Activated CD4-positive, alpha-beta T cell treated with anti-CD3 and anti-CD28 coated beads for 36 hours (primary cell): ENCODE results near the gene WDR90. TPM values are rescaled to one million over a fixed set of nuclear protein-coding genes. Genes with fewer than 3 reads are reported as not detected.

ENCODE experiments used
- ATAC-seq: fragments of 200-7000 bp; cut with Tn5 transposase; one replicate; pipeline ENCODE4 v1.10.0; 2021; ENCODE audit warnings: mild to moderate bottlenecking, moderate library complexity
- CTCF ChIA-PET: fragments of 350-600 bp; sonication (Branson Sonifier 250); formaldehyde crosslinking; loops from one replicate; lab custom pipeline; 2021; ENCODE audit warnings: antibody characterized with exemption; lab: Charles Lee
- POLR2A ChIA-PET: fragments of 350-600 bp; sonication (Branson Sonifier 250); formaldehyde crosslinking; loops from one replicate; lab custom pipeline; 2021; ENCODE audit warnings: antibody characterized with exemption, inconsistent platforms; lab: Charles Lee
- DNase-seq: peaks from one replicate; pipeline ENCODE4 v3.0.0-alpha.2; 2020
- H3K27ac Mint-ChIP-seq: one replicate; pipeline ENCODE4 v1.8.0; 2021; ENCODE audit warnings: mixed read lengths
- H3K27me3 Mint-ChIP-seq: one replicate; pipeline ENCODE4 v1.8.0; 2021; ENCODE audit warnings: mixed read lengths
- H3K36me3 Mint-ChIP-seq: one replicate; pipeline ENCODE4 v1.8.0; 2021; ENCODE audit warnings: low read depth, mixed read lengths
- H3K4me1 Mint-ChIP-seq: one replicate; pipeline ENCODE4 v1.8.0; 2021; ENCODE audit warnings: mixed read lengths
- H3K4me3 Mint-ChIP-seq: one replicate; pipeline ENCODE4 v1.8.0; 2021; ENCODE audit warnings: mild to moderate bottlenecking, moderate library complexity, mixed read lengths
- H3K9me3 Mint-ChIP-seq: one replicate; pipeline ENCODE4 v1.8.0; 2021; ENCODE audit warnings: low read depth, mixed read lengths
- intact Hi-C, 2 experiments: fragments of 100-400 bp; cut with DNase I in 1 of 2; cut with micrococcal nuclease in 1 of 2; formaldehyde crosslinking; loops; one replicate each; pipeline versions ENCODE4 v1.14.2 to v1.15.1; 2022 to 2024; cut with DNase I, micrococcal nuclease
- total RNA-seq, 2 experiments: library from RNA; stranded (reverse); gene quantifications; one replicate each; pipeline ENCODE4 v1.2.3, GENCODE V29; 2021

Gene WDR90
- total RNA-seq, 2 experiments from 2014 or later, result 43.6 to 55.9 TPM

- POLR2A ChIA-PET, result no interaction called here
Measured at GRCh38 chr16:673399-673991, 24.3 kb downstream of the WDR90 start.

GRCh38 chr16:674214-674881 lies 25.2 kb downstream of the WDR90 start:
- ChIA-PET POLR2A (no interaction called here), CTCF (no interaction called here)
- peaks cover 8% of the 10 kb centered on the region for H3K4me1 Mint-ChIP-seq
- H3K9me3 Mint-ChIP-seq, result no peaks in the 10 kb centered on the region
- no peak overlapping the region for H3K4me3 Mint-ChIP-seq
- intact Hi-C loops, result no loop called here
- peaks cover 14% of the 10 kb centered on the region for H3K36me3 Mint-ChIP-seq
- H3K27me3 Mint-ChIP-seq, result peaks cover 2% of the 10 kb centered on the region
- ATAC-seq (no peak), DNase-seq (no peak)
- H3K27ac Mint-ChIP-seq, result no peak overlapping the region

More at GRCh38 chr16:673399-673991, 24.3 kb downstream of the WDR90 start:
- intact Hi-C loops, result no loop called here
- CTCF ChIA-PET, result interaction anchor here (0.9 kb wide), 1 partner anchor 26 kb away, joined by 4 read pairs; no protein-coding TSS in a partner anchor
- Mint-ChIP-seq H3K9me3 (no peaks in the 10 kb centered on the region), H3K4me1 (peaks cover 8% of the 10 kb centered on the region), H3K36me3 (peaks cover 18% of the 10 kb centered on the region), H3K4me3 (no peak overlapping the region), H3K27me3 (peaks cover 2% of the 10 kb centered on the region), H3K27ac (no peak overlapping the region)
- DNase-seq (no peak), ATAC-seq (no peak)

- CTCF ChIA-PET, result interaction anchor here (1.2 kb wide), 1 partner anchor 39 kb away, joined by 3 read pairs; the partner anchor contains the start of gene METTL26
- Mint-ChIP-seq H3K4me3 (no peak within 1 kb of the TSS), H3K27me3 (peaks cover 2% of the 10 kb centered on the region), H3K9me3 (no peaks in the 10 kb centered on the region), H3K27ac (no peak within 1 kb of the TSS), H3K36me3 (peaks cover 10% of the 10 kb centered on the region), H3K4me1 (peaks cover 11% of the 10 kb centered on the region)
- intact Hi-C loops, result no loop called here
- DNase-seq (peak; percentile 45), ATAC-seq (no peak)
- POLR2A ChIA-PET, result no interaction called here
Measured at GRCh38 chr16:674968-675883, 26.1 kb downstream of the WDR90 start, which contains the start of gene RHBDL1. Gene RHBDL1 (plus strand): TSS chr16:675671. CDS start chr16:675791, 120 bp downstream.

- DNase-seq (no peak), ATAC-seq (no peak)
- POLR2A ChIA-PET, result no interaction called here
- intact Hi-C loops, result no loop called here
- H3K4me1 Mint-ChIP-seq, result peaks cover 12% of the 10 kb centered on the region
- no peak overlapping the region for H3K4me3 Mint-ChIP-seq
- CTCF ChIA-PET, result interaction anchor here (1.2 kb wide), 1 partner anchor 39 kb away, joined by 3 read pairs; the partner anchor contains the start of gene METTL26
- peaks cover 9% of the 10 kb centered on the region for H3K36me3 Mint-ChIP-seq
- H3K9me3 Mint-ChIP-seq, result no peaks in the 10 kb centered on the region
- H3K27me3 Mint-ChIP-seq, result peaks cover 2% of the 10 kb centered on the region
- no peak overlapping the region for H3K27ac Mint-ChIP-seq
Measured at GRCh38 chr16:675884-676564, 26.9 kb downstream of the WDR90 start.

GRCh38 chr16:676565-676902 lies 27.4 kb downstream of the WDR90 start:
- no peak overlapping the region for H3K4me3 Mint-ChIP-seq
- peaks cover 11% of the 10 kb centered on the region for H3K36me3 Mint-ChIP-seq
- intact Hi-C loops, result no loop called here
- H3K4me1 Mint-ChIP-seq, result peaks cover 17% of the 10 kb centered on the region
- ChIA-PET CTCF (interaction anchor here (1.2 kb wide), 1 partner anchor 40 kb away, joined by 3 read pairs; the partner anchor contains the start of gene METTL26), POLR2A (no interaction called here)
- H3K27me3 Mint-ChIP-seq, result peaks cover 2% of the 10 kb centered on the region
- ATAC-seq (no peak), DNase-seq (no peak)
- no peaks in the 10 kb centered on the region for H3K9me3 Mint-ChIP-seq
- no peak overlapping the region for H3K27ac Mint-ChIP-seq

GRCh38 chr16:676913-677312 lies 27.7 kb downstream of the WDR90 start:
- POLR2A ChIA-PET, result no interaction called here
- CTCF ChIA-PET, result no interaction called here

GRCh38 chr16:677316-678190 lies 28.4 kb downstream of the WDR90 start:
- CTCF ChIA-PET, result no interaction called here
- intact Hi-C loops, result no loop called here

More at GRCh38 chr16:676913-677312, 27.7 kb downstream of the WDR90 start:
- intact Hi-C loops, result no loop called here
- ATAC-seq, result no peak
- no peak overlapping the region for H3K4me3 Mint-ChIP-seq
- no peaks in the 10 kb centered on the region for H3K9me3 Mint-ChIP-seq
- peaks cover 14% of the 10 kb centered on the region for H3K36me3 Mint-ChIP-seq
- DNase-seq, result no peak
- peaks cover 2% of the 10 kb centered on the region for H3K27me3 Mint-ChIP-seq
- peaks cover 21% of the 10 kb centered on the region for H3K4me1 Mint-ChIP-seq
- no peak overlapping the region for H3K27ac Mint-ChIP-seq

GRCh38 chr16:678209-678857 lies 29.2 kb downstream of the WDR90 start:
- CTCF ChIA-PET, result interaction anchor here (0.7 to 0.8 kb wide), 2 partner anchors 8 to 10 kb away, joined by 3 to 5 read pairs; partner anchors contain the start of gene RHOT2
- no peak overlapping the region for H3K4me3 Mint-ChIP-seq
- DNase-seq, result no peak
- POLR2A ChIA-PET, result interaction anchor here (1.0 kb wide), 1 partner anchor 110 kb away, joined by 4 read pairs; the partner anchor contains the start of genes CHTF18 and RPUSD1
- H3K36me3 Mint-ChIP-seq, result peaks cover 18% of the 10 kb centered on the region
- no peak for ATAC-seq
- peaks cover 35% of the 10 kb centered on the region for H3K4me1 Mint-ChIP-seq
- H3K27ac Mint-ChIP-seq, result no peak overlapping the region
- H3K9me3 Mint-ChIP-seq, result no peaks in the 10 kb centered on the region
- intact Hi-C loops, result no loop called here
- peaks cover 2% of the 10 kb centered on the region for H3K27me3 Mint-ChIP-seq

More at GRCh38 chr16:677316-678190, 28.4 kb downstream of the WDR90 start:
- Mint-ChIP-seq H3K36me3 (peaks cover 18% of the 10 kb centered on the region), H3K27ac (no peak overlapping the region), H3K4me3 (no peak overlapping the region), H3K4me1 (peaks cover 27% of the 10 kb centered on the region), H3K9me3 (no peaks in the 10 kb centered on the region), H3K27me3 (peaks cover 2% of the 10 kb centered on the region)
- ATAC-seq, result no peak
- POLR2A ChIA-PET, result interaction anchor here (0.5 kb wide), 1 partner anchor 285 kb away, joined by 4 read pairs; no protein-coding TSS in a partner anchor
- no peak for DNase-seq

- H3K27ac Mint-ChIP-seq, result peak overlapping the region; percentile 33
- intact Hi-C loops, result loop anchor here in 1 of 2 experiments (1.0 kb wide), 4 partner anchors 11 to 327 kb away; partner anchors contain the start of genes AXIN1, MCRIP2 and RHOT2
- peaks cover 2% of the 10 kb centered on the region for H3K27me3 Mint-ChIP-seq
- POLR2A ChIA-PET, result interaction anchor here (1.0 kb wide), 2 partner anchors 109 to 741 kb away, joined by 3 to 4 read pairs; partner anchors contain the start of genes CHTF18, RPUSD1 and UQCC4
- peak; percentile 9 for ATAC-seq
- peak overlapping the region; percentile 76 for H3K4me3 Mint-ChIP-seq
- peak; percentile 72 for DNase-seq
- peaks cover 20% of the 10 kb centered on the region for H3K36me3 Mint-ChIP-seq
- CTCF ChIA-PET, result interaction anchor here (0.7 to 0.8 kb wide), 2 partner anchors 9 to 11 kb away, joined by 3 to 5 read pairs; partner anchors contain the start of gene RHOT2
- peaks cover 36% of the 10 kb centered on the region for H3K4me1 Mint-ChIP-seq
- H3K9me3 Mint-ChIP-seq, result no peaks in the 10 kb centered on the region
Measured at GRCh38 chr16:678858-679813, 30.0 kb downstream of the WDR90 start.
